Kidney glomerular epithelial cell (primary cell): ENCODE data around the gene SETD1B.
"Not testable (repeated sequence)": the region's sequence is repeated elsewhere in the genome, so short reads cannot be mapped to it uniquely, and the experiment has no call there.

Experiments
- DNase-seq: peaks from one replicate; lab custom pipeline; 2025; lab: John Stamatoyannopoulos, UW

Gene SETD1B

DNA sequence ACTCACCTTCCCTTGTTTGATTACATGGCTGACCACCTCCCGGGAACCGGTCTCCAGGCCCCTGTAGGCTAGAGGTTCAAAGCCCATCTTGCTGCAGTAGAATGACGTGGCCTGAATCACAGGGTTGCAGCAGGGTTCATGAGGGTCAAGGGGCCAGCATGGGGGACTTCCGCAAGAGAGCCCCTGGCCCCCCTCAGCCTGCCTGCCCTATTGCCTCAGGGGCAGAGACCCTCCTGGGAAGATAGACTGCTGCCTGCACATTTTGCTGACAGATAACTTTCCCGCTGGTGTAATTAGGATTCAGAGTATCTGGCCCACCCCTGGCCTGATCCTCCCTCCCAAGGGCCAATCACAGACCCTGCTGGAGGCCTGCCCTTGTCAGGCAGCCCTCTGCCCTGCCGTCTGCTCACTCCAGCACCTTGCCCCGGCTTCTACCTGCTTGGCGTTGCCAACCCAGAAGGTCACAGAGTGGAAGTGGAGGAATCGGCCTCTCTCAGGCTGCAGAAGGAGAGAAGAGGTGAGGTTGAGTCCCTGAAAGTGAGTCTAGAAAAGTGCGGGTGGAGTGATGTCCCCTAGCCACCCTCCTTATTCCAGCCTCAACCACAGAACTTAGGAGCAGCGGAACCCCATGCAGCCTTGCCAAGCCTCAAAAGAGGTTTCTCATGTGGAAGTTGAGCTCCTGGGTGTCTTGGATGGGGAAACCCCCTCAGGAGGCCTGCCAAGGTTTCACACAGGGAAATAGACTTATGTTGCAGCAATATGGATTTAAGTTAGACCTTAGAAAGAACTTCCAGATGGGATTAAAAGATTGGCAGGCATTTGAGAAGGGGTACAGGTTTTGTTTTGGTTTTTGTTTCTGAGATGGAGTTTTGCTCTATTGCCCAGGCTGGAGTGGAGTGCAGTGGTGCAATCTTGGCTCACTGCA is 53.8 kb downstream of the SETD1B start:
- DNase-seq = no peak

DNA sequence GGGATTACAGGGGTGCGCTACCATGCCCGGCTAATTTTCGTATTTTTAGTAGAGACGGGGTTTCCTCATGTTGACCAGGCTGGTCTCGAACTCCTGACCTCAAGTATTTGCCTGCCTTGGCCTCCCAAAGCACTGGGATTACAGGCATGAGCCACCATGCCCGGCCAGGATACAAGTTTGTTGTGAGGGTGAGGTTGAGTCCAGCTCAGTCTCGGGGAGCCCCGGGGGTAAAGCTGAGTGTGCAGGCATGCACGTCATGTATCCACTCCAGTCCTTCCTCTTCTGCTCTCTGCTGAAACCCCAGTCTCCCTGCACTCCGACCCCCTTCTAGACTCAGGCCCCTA is 54.5 kb downstream of the SETD1B start:
- no peak for DNase-seq

DNA sequence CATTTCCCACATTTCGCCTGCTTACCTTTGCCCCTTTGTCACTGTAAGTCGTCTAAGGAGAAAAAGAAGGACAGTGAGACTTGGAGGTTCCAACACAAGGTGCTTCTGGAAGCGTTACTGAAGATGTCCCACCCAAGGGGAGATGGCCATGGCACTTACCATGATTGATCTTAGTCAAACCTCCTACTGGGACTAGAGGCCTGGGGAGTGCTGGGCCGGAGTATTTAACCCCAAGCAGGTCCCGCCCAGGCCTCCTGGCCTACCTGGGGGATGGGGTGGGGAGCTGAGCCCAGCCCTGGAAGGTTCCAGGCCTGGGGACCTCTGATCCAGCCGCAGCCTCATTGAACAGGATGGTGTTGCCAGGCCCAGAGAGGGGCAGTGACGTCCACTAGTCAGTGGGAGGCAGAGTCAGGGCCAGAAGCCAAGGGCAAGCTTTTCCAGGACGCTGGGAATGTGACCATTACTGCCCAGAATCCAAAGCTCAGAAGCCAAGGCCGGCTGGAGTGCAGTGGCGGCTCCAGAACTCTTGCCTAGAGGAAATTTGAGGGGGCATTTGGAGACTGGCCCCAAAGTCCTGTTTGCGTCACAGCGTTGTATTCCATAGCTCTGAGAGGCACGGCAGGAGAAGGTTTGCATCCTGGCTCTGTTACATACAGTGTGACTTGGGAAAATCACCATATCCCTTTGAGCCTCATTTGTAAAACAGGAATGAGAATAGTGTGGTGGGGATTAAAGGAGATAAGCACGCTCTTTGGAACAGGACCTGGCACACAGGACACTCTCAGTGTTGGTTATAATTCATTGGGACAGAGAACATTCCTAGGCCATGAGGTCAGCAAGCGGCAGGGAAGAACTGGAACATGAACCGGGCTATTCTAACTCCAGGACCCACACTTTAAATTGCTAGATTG is 55.1 kb downstream of the SETD1B start, which contains the start of gene HPD:
Gene HPD (minus strand): TSS at position 198 of the 911 bp plus-strand sequence. CDS start 36 bp downstream, at position 162.
- peak; percentile 45 for DNase-seq

DNA sequence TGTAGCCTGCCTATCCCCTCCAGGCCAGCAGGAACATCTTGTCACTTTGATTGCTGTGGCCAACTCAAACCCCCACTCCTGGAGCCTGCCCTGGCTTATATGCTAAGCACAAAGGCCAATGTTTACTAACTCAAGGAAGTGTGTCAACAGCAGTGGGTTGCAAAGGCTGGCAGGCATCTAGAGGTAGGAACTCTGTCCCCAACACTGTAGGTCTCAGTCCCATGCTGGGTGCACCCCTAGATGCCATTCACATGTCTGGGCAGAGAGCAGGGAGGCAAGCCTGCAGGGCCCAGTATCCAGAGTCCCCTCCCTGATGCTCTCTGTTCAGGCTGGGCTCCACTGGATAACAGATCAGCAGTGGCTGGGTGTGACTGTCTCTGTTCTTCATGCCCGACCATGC is 56.4 kb downstream of the SETD1B start:
- DNase-seq = no peak

DNA sequence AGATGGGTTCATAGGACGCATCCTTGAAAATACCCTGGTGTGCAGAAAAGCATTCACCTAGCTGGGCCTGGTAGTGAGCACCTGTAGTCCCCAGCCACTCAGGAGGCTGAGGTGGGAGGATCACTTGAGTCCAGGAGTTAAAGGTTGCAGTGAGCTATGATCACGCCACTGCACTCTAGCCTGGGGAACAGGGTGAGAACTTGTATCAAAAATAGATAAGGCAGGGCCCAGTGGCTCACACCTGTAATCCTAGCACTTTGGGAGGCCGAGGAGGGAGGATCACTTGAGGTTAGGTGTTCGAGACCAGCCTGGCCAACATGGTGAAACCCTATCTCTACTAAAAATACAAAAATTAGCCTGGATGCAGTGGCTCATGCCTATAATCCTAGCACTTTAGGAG is 56.9 kb downstream of the SETD1B start:
- not testable (repeated sequence) for DNase-seq

DNA sequence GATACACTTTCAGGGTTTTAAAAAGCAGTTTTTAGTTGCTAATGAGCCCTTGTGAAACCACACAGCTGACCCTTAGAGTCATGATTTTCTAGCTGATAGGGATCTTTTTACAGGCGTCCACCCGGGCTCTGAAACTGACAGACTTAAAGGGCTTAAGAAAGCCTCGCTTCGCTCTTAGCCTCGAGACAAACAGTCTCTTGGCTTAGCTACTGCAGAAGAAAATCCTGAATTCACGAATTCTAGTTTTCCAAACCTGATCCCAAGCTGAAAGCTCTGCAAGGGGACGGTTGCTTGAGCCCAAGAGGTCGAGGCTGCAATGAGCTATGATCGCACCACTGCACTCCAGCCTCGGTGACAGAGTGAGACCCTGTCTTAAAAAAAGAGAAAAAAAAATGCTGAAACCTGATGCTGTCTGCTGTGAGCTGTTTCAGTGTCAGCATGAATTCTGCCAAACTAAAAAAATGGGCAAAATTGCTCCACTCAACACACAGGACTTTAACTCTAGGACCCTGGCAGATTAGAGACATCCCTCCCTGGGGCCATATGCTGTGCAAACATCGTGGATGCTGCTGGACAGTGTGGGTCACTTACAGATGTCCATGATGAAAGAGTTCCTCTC is 57.9 kb downstream of the SETD1B start:
- DNase-seq = no peak

DNA sequence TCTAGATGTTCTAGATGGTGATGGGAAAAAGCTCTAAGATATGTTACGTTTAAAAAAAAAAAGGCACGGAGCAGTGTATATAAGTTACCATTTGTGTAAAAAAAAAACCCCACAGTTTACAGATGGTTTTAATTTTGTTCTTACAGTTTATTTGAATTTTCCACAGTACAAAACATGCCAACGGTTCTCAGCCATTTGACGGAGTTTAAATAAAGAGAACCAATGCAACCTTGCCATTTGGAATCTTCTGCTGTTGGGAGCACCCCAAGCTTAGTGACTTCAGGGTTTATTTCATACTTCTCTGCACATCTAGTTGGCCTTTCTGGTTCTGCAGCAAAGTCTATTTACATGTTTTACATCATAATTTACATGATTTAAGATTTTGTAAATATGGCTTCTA is 62.5 kb downstream of the SETD1B start:
- no peak for DNase-seq

DNA sequence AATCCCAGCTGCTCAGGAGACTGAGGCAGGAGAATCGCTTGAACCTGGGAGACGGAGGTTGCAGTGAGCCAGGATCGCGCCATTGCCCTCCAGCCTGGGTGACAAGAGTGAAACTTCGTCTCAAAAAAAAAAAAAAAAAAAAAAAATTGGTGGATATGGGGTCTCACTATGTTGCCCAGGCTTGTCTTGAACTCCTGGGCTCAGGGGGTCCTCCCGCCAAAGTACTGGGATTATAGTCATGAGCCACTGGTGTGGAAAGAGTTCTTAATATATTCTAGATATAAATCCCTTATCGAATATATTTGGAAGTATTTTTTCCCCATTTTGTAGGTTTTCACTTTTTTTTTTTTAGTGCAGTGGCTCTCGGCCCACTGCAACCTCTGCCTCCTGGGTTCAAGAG is 65.4 kb downstream of the SETD1B start:
- not testable (repeated sequence) for DNase-seq

DNA sequence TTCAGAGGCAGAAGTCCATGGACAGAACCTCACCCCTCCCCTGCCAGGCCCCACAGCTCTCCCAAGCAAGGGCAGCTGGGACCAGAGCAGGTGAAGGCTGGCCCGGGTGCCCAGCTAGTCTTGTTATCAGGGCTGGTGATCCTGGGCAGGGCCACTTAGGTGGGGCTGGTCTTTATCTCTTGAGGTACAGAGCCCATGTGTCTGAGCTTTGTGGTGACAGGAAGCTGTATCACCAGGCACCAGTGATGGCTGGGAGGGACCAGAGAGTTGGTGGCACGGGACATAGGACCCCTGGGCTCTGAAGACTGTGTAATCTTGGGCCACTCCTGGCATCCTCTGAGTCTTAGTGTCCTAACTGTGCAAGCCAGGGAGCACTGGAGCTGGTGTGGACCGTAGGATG is 67.7 kb downstream of the SETD1B start:
- DNase-seq = no peak

DNA sequence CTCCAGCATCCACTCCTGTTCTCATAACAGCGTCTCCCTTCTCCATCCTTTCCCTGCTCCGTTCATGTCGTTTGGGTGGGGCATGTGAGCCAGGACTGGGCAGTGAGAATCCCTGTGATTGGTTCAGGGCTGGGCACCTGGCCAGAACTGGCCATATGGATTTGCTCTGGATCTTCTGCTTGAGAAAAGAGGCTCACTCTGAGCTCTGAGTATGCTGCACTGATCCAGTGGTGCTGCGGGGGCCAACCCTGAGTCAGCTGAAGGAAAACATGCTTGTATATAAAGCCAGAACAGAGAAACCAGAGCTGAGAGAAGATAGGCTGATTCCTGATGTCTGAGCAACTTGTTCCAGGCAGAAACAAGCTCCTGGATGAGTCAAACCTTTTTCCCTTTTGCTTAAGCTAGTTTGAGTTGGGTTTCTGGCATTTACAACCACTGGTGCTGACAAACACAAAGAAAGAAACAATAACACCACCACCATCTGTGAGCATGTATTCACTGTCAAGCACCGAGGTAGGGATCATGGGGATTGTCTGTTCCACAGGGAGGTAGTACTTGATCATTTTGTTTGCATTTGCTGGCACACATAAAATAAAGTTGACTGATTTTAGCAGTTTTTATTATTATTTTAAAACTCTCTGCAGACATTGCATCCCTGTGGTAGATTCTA is 68.9 kb downstream of the SETD1B start:
- DNase-seq = peak; percentile 13

DNA sequence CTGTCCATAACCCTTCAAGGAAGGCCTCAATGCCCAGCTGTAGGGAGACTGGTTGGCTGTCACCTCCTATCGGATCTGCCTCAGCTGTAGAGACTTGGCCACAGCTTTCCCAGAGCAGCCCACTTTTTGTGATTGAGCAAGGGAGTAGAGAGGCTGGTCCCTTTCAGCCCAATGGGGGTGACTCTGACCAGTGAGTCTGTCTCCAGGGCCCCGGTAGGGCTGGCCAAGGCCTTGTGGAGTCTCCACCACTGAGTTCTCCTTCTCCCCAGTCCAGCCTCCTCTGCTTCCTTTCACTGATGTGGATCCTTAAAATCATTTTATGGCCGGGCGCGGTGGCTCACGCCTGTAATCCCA is 69.4 kb downstream of the SETD1B start:
- DNase-seq = no peak

DNA sequence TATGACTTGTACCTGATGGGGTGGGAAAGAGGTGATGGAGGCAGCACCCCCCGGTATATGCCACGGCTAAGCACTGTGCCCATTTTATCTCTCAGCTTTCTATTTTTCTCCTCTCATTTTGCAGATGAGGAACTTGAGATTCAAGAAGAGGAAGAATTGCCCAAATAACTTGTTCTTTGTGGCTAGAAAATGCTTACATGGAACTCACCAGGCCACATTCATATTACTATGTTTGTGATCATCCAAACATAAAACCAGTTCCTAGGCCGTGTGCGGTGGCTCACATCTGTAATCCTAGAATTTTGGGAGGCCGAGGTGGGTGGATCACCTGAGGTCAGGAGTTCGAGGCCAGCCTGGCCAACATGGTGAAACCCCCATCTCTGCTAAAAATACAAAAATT is 70.3 kb downstream of the SETD1B start:
- DNase-seq = no peak

DNA sequence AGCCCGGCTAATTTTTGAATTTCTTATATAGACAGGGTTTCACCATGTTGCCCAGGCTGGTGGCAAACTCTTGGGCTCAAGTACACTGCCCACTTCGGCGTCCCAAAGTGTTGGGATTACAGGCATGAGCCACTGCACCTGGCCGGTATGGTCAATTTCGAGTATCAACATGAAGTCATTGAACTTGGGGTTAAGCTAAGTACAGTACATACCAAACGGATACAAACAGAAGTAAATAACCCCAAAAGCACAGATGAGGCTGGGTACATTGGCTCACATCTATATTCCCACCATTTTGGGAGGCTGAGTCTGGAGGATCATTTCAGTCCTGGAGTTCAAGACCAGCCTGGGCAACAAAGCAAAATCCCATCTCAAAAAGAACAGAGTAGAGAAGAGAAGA is 71.8 kb downstream of the SETD1B start:
- DNase-seq = no peak

DNA sequence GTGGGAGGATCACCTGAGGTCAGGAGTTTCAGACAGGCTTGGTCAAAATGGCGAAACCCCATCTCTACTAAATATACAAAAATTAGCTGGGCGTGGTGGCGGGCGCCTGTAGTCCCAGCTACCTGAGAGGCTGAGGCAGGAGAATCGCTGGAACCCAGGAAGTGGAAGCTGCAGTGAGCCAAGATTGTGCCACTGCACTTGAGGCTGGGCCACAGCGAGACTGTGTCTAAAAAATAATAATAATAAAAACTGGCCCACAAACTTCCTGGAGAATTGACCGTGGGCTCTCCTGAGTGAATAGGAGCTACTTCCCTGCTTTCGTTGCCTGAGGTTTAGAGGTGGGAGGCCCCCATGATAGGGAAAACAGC is 72.3 kb downstream of the SETD1B start:
- not testable (repeated sequence) for DNase-seq
